ENCODE measurements around the gene FAM186B.

DNA sequence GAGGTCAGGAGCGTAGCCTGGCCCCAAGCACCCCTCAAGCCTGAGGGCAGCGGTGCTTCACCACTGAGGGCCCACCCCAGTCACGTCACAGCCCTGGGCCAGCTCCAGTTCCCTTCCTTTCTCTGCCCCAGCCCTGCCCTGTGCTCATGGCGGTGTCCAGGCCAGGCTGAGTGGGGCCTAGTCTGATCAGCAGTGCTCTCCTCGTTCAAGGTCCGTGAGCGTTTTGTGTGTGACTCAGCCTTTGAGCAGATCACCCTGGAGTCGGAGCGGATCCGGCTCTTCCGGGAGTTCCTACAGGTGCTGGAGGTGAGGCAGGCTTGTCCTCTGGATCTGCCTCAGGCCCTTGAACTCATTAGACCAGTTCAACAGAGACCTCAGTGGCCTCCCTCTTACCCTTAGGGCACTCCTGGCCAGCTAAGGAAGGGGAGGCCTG is 36.9 kb upstream of the FAM186B start:
- TF ChIP-seq GATA3 (IDR thresholded peaks at IDR 0.05; ENCODE audit: low read depth, low read length) (no peak), GATA2 (IDR thresholded peaks at IDR 0.05; ENCODE audit: low read depth, low read length) (no peak)

Data from SH-SY5Y (cell line).